Progenitor cell of endocrine pancreas (in vitro differentiated cells): ENCODE measurements around the gene KCNG4. TPM values are rescaled to one million over a fixed set of nuclear protein-coding genes. Genes with fewer than 3 reads are reported as not detected.

Source experiments
- DNase-seq: peaks from one replicate; pipeline ENCODE4 v3.0.0; 2021; ENCODE audit warnings: low spot score; ENCODE audit not compliant: unreplicated experiment
- H3K27ac Mint-ChIP-seq: 2 replicates; pipeline ENCODE4 v1.8.0; 2021; ENCODE audit warnings: mild to moderate bottlenecking, moderate library complexity, mixed read lengths
- H3K27me3 Mint-ChIP-seq: 2 replicates; pipeline ENCODE4 v1.8.0; 2021; ENCODE audit warnings: mixed read lengths
- H3K36me3 Mint-ChIP-seq: 2 replicates; pipeline ENCODE4 v1.8.0; 2022; ENCODE audit warnings: mixed read lengths; ENCODE audit not compliant: insufficient read depth
- H3K4me1 Mint-ChIP-seq: 2 replicates; pipeline ENCODE4 v1.8.0; 2021; ENCODE audit warnings: low read depth, mixed read lengths
- H3K4me3 Mint-ChIP-seq: 2 replicates; pipeline ENCODE4 v1.8.0; 2021; ENCODE audit warnings: low read depth, mild to moderate bottlenecking, moderate library complexity, mixed read lengths
- H3K9me3 Mint-ChIP-seq: 2 replicates; pipeline ENCODE4 v1.8.0; 2021; ENCODE audit warnings: low read depth, mixed read lengths
- CTCF ChIP-seq: fragments of 200-600 bp; sonication (generic); IDR thresholded peaks from one replicate; pipeline ENCODE4 v1.5.0; 2021; ENCODE audit warnings: antibody characterized with exemption, mild to moderate bottlenecking; ENCODE audit not compliant: unreplicated experiment
- total RNA-seq: library from RNA; stranded (reverse); gene quantifications from 2 replicates; pipeline ENCODE4 v1.2.1, GENCODE V29; 2021

Gene KCNG4
- total RNA-seq, 1 donor from 2014 or later = not detected

GRCh38 chr16:84183572-84183875 is 56.3 kb downstream of the KCNG4 start:
- no peak overlapping the region for H3K4me3 Mint-ChIP-seq
- H3K36me3 Mint-ChIP-seq = peaks cover 10% of the 10 kb centered on the region
- TF ChIP-seq CTCF = no peak
- H3K27me3 Mint-ChIP-seq = no peaks in the 10 kb centered on the region
- no peak overlapping the region for H3K27ac Mint-ChIP-seq
- no peak for DNase-seq
- no peaks in the 10 kb centered on the region for H3K9me3 Mint-ChIP-seq
- peaks cover 7% of the 10 kb centered on the region for H3K4me1 Mint-ChIP-seq

GRCh38 chr16:84182680-84183571 is 56.9 kb downstream of the KCNG4 start:
- H3K36me3 Mint-ChIP-seq = peaks cover 11% of the 10 kb centered on the region
- no peak overlapping the region for H3K4me3 Mint-ChIP-seq
- H3K27me3 Mint-ChIP-seq = no peaks in the 10 kb centered on the region
- peaks cover 7% of the 10 kb centered on the region for H3K4me1 Mint-ChIP-seq
- DNase-seq = no peak
- no peaks in the 10 kb centered on the region for H3K9me3 Mint-ChIP-seq
- no peak overlapping the region for H3K27ac Mint-ChIP-seq
- TF ChIP-seq CTCF = no peak

- Mint-ChIP-seq H3K4me1 (peaks cover 7% of the 10 kb centered on the region), H3K27me3 (no peaks in the 10 kb centered on the region), H3K27ac (no peak overlapping the region), H3K36me3 (peaks cover 11% of the 10 kb centered on the region), H3K4me3 (no peak overlapping the region), H3K9me3 (no peaks in the 10 kb centered on the region)
- no peak for DNase-seq
- TF ChIP-seq CTCF = no peak
Observed at GRCh38 chr16:84182104-84182503, 57.7 kb downstream of the KCNG4 start.

GRCh38 chr16:84181144-84181915 is 58.5 kb downstream of the KCNG4 start:
- Mint-ChIP-seq H3K27ac (no peak overlapping the region), H3K27me3 (no peaks in the 10 kb centered on the region), H3K9me3 (no peaks in the 10 kb centered on the region), H3K4me3 (no peak overlapping the region), H3K4me1 (peaks cover 10% of the 10 kb centered on the region), H3K36me3 (peaks cover 11% of the 10 kb centered on the region)
- no peak for DNase-seq
- no peak for TF ChIP-seq CTCF

- H3K27me3 Mint-ChIP-seq = no peaks in the 10 kb centered on the region
- no peak for TF ChIP-seq CTCF
- peaks cover 11% of the 10 kb centered on the region for H3K36me3 Mint-ChIP-seq
- DNase-seq = no peak
- peaks cover 5% of the 10 kb centered on the region for H3K4me1 Mint-ChIP-seq
- H3K9me3 Mint-ChIP-seq = no peaks in the 10 kb centered on the region
- no peak overlapping the region for H3K4me3 Mint-ChIP-seq
- no peak overlapping the region for H3K27ac Mint-ChIP-seq
Observed at GRCh38 chr16:84180519-84181140, 59.2 kb downstream of the KCNG4 start.
